KMS-11 (cell line): Measurements from ENCODE around the gene PHF21A.

Source experiments
- H2AFZ ChIP-seq: fragments of 200-600 bp; sonication (generic); 2 replicates; pipeline ENCODE4 v1.6.1; 2016; ENCODE audit warnings: antibody characterized with exemption, mixed run types, low read depth
- H3K27ac ChIP-seq: fragments of 200-600 bp; sonication (generic); 2 replicates; pipeline ENCODE4 v1.6.1; 2016; ENCODE audit warnings: mild to moderate bottlenecking, mixed run types
- H3K27me3 ChIP-seq: fragments of 200-600 bp; sonication (generic); 2 replicates; pipeline ENCODE4 v1.6.1; 2017; ENCODE audit warnings: mild to moderate bottlenecking, low read depth, mixed run types, moderate library complexity; ENCODE audit not compliant: insufficient read depth
- H3K36me3 ChIP-seq: fragments of 200-600 bp; sonication (generic); 2 replicates; pipeline ENCODE4 v1.6.1; 2017; ENCODE audit warnings: mild to moderate bottlenecking, mixed run types; ENCODE audit not compliant: insufficient read depth
- H3K4me1 ChIP-seq: fragments of 200-600 bp; sonication (generic); 2 replicates; pipeline ENCODE4 v1.6.1; 2016; ENCODE audit warnings: mild to moderate bottlenecking, low read depth, mixed run types; ENCODE audit not compliant: poor library complexity, severe bottlenecking
- H3K4me2 ChIP-seq: fragments of 200-600 bp; sonication (generic); 2 replicates; pipeline ENCODE4 v1.7.0; 2016; ENCODE audit warnings: mild to moderate bottlenecking, mixed run types
- H3K4me3 ChIP-seq: fragments of 200-600 bp; sonication (generic); IDR thresholded peaks from 2 replicates; pipeline ENCODE4 v1.6.1; 2017; ENCODE audit warnings: low read depth, low read length, mixed read lengths; ENCODE audit not compliant: insufficient read depth
- H3K79me2 ChIP-seq: fragments of 200-600 bp; sonication (generic); 2 replicates; pipeline ENCODE4 v1.6.1; 2016; ENCODE audit warnings: low read depth, mixed run types; ENCODE audit not compliant: insufficient read depth
- H3K9ac ChIP-seq: fragments of 200-600 bp; sonication (generic); 2 replicates; pipeline ENCODE4 v1.6.1; 2016; ENCODE audit warnings: mild to moderate bottlenecking, mixed run types
- H4K20me1 ChIP-seq: fragments of 200-600 bp; sonication (generic); 2 replicates; pipeline ENCODE4 v1.6.1; 2016; ENCODE audit warnings: mild to moderate bottlenecking, mixed run types; ENCODE audit not compliant: insufficient read depth
- CTCF ChIP-seq: fragments of 200-600 bp; sonication (generic); conservative IDR thresholded peaks from 2 replicates; pipeline ENCODE4 v1.6.1; 2017; ENCODE audit warnings: low read depth, mild to moderate bottlenecking, antibody characterized with exemption, low read length, moderate library complexity, mixed read lengths

Gene PHF21A

GRCh38 chr11:45933846-45934579 lies 187.2 kb downstream of the PHF21A start:
- no peak for TF ChIP-seq CTCF
- no peak overlapping the region for H3K27ac ChIP-seq
- H3K4me2 ChIP-seq = no peak overlapping the region
- no peaks in the 10 kb centered on the region for H3K36me3 ChIP-seq
- no peaks in the 10 kb centered on the region for H4K20me1 ChIP-seq
- H3K27me3 ChIP-seq = no peaks in the 10 kb centered on the region
- H3K79me2 ChIP-seq = no peaks in the 10 kb centered on the region
- no peak overlapping the region for H2AFZ ChIP-seq
- no peak overlapping the region for H3K4me3 ChIP-seq
- no peak overlapping the region for H3K9ac ChIP-seq
- peaks cover 15% of the 10 kb centered on the region for H3K4me1 ChIP-seq

GRCh38 chr11:45933131-45933831 lies 188.0 kb downstream of the PHF21A start:
- Histone ChIP-seq H3K9ac (no peak overlapping the region), H3K79me2 (no peaks in the 10 kb centered on the region), H4K20me1 (no peaks in the 10 kb centered on the region), H3K27me3 (no peaks in the 10 kb centered on the region), H3K36me3 (no peaks in the 10 kb centered on the region), H3K4me1 (peaks cover 15% of the 10 kb centered on the region), H3K4me3 (no peak overlapping the region), H2AFZ (no peak overlapping the region), H3K27ac (no peak overlapping the region), H3K4me2 (no peak overlapping the region)
- no peak for TF ChIP-seq CTCF

- Histone ChIP-seq H3K79me2 (no peaks in the 10 kb centered on the region), H3K4me3 (no peak overlapping the region), H3K27me3 (no peaks in the 10 kb centered on the region), H3K9ac (no peak overlapping the region), H3K27ac (no peak overlapping the region), H3K4me1 (peaks cover 15% of the 10 kb centered on the region), H4K20me1 (no peaks in the 10 kb centered on the region), H3K36me3 (no peaks in the 10 kb centered on the region), H2AFZ (no peak overlapping the region), H3K4me2 (no peak overlapping the region)
- TF ChIP-seq CTCF = no peak
Observed at GRCh38 chr11:45932217-45932616, 189.0 kb downstream of the PHF21A start.

GRCh38 chr11:45931739-45932138 lies 189.5 kb downstream of the PHF21A start:
- Histone ChIP-seq H3K27ac (no peak overlapping the region), H3K4me1 (peaks cover 15% of the 10 kb centered on the region), H4K20me1 (no peaks in the 10 kb centered on the region)

More at GRCh38 chr11:45931739-45932138, 189.5 kb downstream of the PHF21A start:
- Histone ChIP-seq H3K4me3 (no peak overlapping the region), H3K4me2 (no peak overlapping the region), H3K36me3 (no peaks in the 10 kb centered on the region), H3K27me3 (no peaks in the 10 kb centered on the region), H3K79me2 (no peaks in the 10 kb centered on the region), H3K9ac (no peak overlapping the region), H2AFZ (no peak overlapping the region)
- TF ChIP-seq CTCF = no peak
